Nephron (organoid): ENCODE data around the gene CHST11.

Experiments
- H3K27ac Mint-ChIP-seq, 3 experiments: 2 replicates each; pipeline ENCODE4 v1.8.0; 2020; ENCODE audit warnings: mixed read lengths in 3 of 3, mild to moderate bottlenecking in 2 of 3, moderate library complexity in 1 of 3
- H3K27me3 Mint-ChIP-seq: 2 replicates; pipeline ENCODE4 v1.8.0; 2021; ENCODE audit warnings: low read depth, mild to moderate bottlenecking, moderate library complexity, mixed read lengths
- H3K36me3 Mint-ChIP-seq: 2 replicates; pipeline ENCODE4 v1.8.0; 2020; ENCODE audit warnings: low read depth, mixed read lengths
- H3K4me1 Mint-ChIP-seq: 2 replicates; pipeline ENCODE4 v1.8.0; 2020; ENCODE audit warnings: mixed read lengths
- H3K4me3 Mint-ChIP-seq, 3 experiments: 2 replicates each; pipeline ENCODE4 v1.8.0; 2020; ENCODE audit warnings: mild to moderate bottlenecking in 3 of 3, mixed read lengths in 3 of 3, moderate library complexity in 2 of 3
- H3K9me3 Mint-ChIP-seq: 2 replicates; pipeline ENCODE4 v1.8.0; 2020; ENCODE audit warnings: mixed read lengths
- CTCF ChIP-seq, 3 experiments: fragments of 200-600 bp; sonication (generic); IDR thresholded peaks; one replicate each; pipeline ENCODE4 v1.5.0; 2021; ENCODE audit warnings: antibody characterized with exemption in 3 of 3; ENCODE audit not compliant: unreplicated experiment in 3 of 3

CHST11 gene

GRCh38 chr12:104669089-104669721, 212.5 kb downstream of the CHST11 start:
- Mint-ChIP-seq H3K36me3 (no peaks in the 10 kb centered on the region), H3K4me1 (peaks cover 72% of the 10 kb centered on the region), H3K27ac (peak overlapping the region; percentile 64 to 89 (median 89)), H3K27me3 (no peaks in the 10 kb centered on the region), H3K4me3 (peak overlapping the region; percentile 10 to 44 (median 22)), H3K9me3 (no peaks in the 10 kb centered on the region)
- no peak for TF ChIP-seq CTCF (IDR thresholded peaks at IDR 0.05; ENCODE audit: unreplicated experiment in 3 of 3)

- Mint-ChIP-seq H3K9me3 (no peaks in the 10 kb centered on the region), H3K27me3 (no peaks in the 10 kb centered on the region), H3K36me3 (no peaks in the 10 kb centered on the region), H3K4me3 (no peak overlapping the region), H3K27ac (peak overlapping the region; percentile 64 to 89 (median 89)), H3K4me1 (peaks cover 70% of the 10 kb centered on the region)
- TF ChIP-seq CTCF (IDR thresholded peaks at IDR 0.05; ENCODE audit: unreplicated experiment in 3 of 3) = no peak
Observed at GRCh38 chr12:104669851-104670337, 213.1 kb downstream of the CHST11 start.

GRCh38 chr12:104670439-104671408, 214.0 kb downstream of the CHST11 start:
- no peaks in the 10 kb centered on the region for H3K36me3 Mint-ChIP-seq
- H3K27ac Mint-ChIP-seq = peak overlapping the region; percentile 38 to 59 (median 46)
- no peaks in the 10 kb centered on the region for H3K27me3 Mint-ChIP-seq
- H3K4me3 Mint-ChIP-seq = no peak overlapping the region
- peaks cover 65% of the 10 kb centered on the region for H3K4me1 Mint-ChIP-seq
- TF ChIP-seq CTCF (IDR thresholded peaks at IDR 0.05; ENCODE audit: unreplicated experiment in 3 of 3) = no peak
- H3K9me3 Mint-ChIP-seq = no peaks in the 10 kb centered on the region

- Mint-ChIP-seq H3K36me3 (no peaks in the 10 kb centered on the region), H3K4me1 (peaks cover 65% of the 10 kb centered on the region), H3K4me3 (peak overlapping the region in 1 of 3 experiments; percentile 35), H3K9me3 (no peaks in the 10 kb centered on the region), H3K27me3 (peaks cover under 1% of the 10 kb centered on the region), H3K27ac (peak overlapping the region in 2 of 3 experiments; percentile 59 to 75)
- no peak for TF ChIP-seq CTCF (IDR thresholded peaks at IDR 0.05; ENCODE audit: unreplicated experiment in 3 of 3)
Observed at GRCh38 chr12:104671409-104672095, 214.8 kb downstream of the CHST11 start.

- Mint-ChIP-seq H3K27ac (peak overlapping the region in 2 of 3 experiments; percentile 59 to 75), H3K4me3 (peak overlapping the region in 1 of 3 experiments; percentile 35), H3K27me3 (peaks cover 6% of the 10 kb centered on the region), H3K4me1 (peaks cover 69% of the 10 kb centered on the region), H3K36me3 (no peaks in the 10 kb centered on the region), H3K9me3 (no peaks in the 10 kb centered on the region)
- no peak for TF ChIP-seq CTCF (IDR thresholded peaks at IDR 0.05; ENCODE audit: unreplicated experiment in 3 of 3)
Observed at GRCh38 chr12:104672096-104672445, 215.3 kb downstream of the CHST11 start.
